HG02938 (cell line): ENCODE results near the gene CADPS.

Experiments used
- ATAC-seq: cut with Tn5 transposase; IDR thresholded peaks from one replicate; pipeline ENCODE4 v1.9.1; 2021; ENCODE audit warnings: mild to moderate bottlenecking, moderate library complexity; ENCODE audit not compliant: unreplicated experiment

The CADPS gene

GRCh38 chr3:62529230-62529629 is 346.0 kb downstream of the CADPS start:
- no peak for ATAC-seq

- no peak for ATAC-seq
These were observed 347.7 kb downstream of the CADPS start for GRCh38 chr3:62527474-62527873.

DNA sequence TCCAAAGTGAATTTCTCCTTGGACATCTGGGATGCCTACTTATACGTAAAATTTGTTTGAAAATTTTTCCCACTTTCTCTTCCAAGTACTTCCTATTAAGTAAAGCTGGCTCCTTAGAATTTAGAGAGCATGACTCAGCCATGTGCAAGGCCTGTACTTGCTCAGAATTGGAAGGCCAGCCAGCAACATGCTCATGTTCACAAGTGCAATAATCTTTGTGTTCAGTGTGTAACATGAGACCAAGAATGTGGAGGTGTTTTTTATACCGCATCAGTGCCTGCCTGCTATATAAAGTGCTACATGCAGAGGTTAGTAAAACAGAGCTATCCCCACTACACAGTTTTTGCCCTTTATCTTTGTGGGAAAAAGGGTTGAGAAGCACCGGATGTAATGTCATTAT is 349.9 kb downstream of the CADPS start:
- ATAC-seq: no peak

DNA sequence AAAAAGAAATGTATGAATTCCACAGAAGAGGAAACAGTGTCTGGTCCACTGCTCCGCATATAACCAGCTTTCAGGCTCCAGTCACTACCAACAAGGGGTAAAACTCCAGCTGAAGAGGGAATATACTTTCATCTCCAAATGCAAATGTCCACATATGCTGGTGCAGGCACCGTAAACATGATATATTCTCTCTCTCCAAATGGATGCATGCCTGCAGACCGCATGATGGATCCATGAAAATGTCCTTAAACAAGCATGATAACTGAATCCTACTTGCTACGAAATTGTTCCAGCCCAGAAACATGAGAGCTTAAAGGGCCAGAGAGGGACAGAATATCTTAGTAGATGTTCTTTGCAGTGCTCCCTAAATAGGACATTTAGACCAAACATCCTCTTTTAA is 351.5 kb downstream of the CADPS start:
- no peak for ATAC-seq

DNA sequence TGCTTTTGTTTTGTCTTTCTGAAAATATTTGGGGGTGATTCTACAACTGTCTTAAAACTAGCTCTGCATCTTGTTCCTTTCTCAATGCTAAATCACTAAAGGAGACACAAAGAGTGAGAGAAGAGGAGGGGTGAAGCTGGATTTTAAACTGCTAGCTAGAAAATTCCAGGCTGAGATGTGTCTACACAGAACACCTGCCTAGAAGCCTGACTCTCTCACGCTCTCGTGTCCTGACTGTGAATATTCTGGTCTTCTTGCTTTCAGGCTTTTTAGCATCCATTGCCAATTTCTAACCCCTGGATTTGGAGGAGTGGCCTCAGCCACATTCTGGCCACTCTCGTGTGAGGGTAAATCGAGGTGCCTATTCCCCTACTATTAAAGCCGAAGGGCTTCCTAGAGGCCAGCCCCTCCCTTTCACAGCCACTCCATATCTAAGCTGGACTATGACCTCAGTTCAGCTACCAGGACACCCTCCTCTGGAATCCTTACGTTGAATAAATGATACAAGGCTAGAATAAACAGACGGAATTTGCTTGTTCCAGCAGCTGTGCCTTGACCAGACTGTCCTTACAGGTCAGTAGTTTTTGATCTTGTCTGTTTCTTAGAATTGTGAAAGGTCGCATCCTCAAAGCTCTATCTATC is 353.6 kb downstream of the CADPS start:
- no peak for ATAC-seq

GRCh38 chr3:62503516-62503915 is 371.7 kb downstream of the CADPS start:
- no peak for ATAC-seq

- ATAC-seq: no peak
These were observed 372.6 kb downstream of the CADPS start for GRCh38 chr3:62502315-62503300.

GRCh38 chr3:62501289-62501668 is 373.9 kb downstream of the CADPS start:
- ATAC-seq: no peak

DNA sequence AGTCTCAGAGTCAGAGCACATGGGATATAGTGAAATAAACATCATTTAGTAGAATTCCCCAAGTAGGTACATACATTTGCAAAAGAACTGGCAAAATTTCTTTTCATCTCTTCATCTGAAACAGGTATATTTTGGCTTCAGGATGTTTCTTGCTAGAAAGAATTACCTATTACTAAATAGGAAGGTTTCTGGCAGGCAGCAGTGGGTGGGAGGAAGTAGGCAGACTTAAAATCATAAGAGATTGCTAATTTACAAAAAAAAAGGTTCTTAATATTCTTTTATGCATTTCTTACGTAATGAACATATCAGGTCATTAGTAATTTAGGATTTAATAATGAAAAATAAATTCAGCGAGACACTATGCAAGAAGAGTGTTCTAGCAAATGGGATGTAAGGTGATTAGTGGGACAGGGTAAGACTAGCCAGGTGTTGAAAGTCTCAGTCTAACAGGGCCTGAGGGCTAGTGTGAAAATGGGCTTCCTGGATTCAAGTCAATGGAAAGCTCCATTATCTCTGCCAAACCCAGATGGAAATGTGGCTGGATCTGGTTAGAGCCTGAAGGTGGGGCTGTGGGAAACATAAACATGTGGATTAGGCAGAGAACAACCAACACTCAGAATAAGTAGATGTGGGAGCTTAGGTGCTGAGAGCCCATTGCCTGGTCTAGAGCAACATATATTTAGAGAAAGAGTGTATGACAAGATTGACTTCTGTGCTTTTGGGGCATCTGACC is 374.5 kb downstream of the CADPS start:
- ATAC-seq: no peak

DNA sequence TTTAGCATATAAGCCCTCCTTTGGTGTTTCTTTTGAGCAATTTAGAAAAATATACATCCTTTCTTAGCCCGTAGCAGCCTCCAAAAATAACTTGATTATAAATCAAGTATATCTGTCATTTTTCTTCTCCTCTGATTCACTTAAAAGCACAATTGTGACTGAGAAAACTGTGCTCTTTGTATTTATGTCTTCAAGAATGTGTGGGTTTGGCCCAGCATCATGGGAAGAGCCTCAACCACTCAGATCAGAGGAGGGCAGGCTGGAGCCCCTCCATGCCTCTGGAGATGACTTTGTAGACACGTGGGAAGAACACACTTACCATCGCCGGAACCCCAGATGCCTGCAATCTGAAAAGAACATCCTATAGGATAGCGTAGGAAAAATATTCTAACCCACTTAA is 378.1 kb downstream of the CADPS start:
- ATAC-seq: no peak

- no peak for ATAC-seq
These were observed 378.7 kb downstream of the CADPS start for GRCh38 chr3:62496503-62496902.

- ATAC-seq: no peak
These were observed 382.0 kb downstream of the CADPS start for GRCh38 chr3:62493109-62493801.

- ATAC-seq: no peak
These were observed 392.3 kb downstream of the CADPS start for GRCh38 chr3:62482961-62483360.

GRCh38 chr3:62481962-62482361 is 393.3 kb downstream of the CADPS start:
- no peak for ATAC-seq

DNA sequence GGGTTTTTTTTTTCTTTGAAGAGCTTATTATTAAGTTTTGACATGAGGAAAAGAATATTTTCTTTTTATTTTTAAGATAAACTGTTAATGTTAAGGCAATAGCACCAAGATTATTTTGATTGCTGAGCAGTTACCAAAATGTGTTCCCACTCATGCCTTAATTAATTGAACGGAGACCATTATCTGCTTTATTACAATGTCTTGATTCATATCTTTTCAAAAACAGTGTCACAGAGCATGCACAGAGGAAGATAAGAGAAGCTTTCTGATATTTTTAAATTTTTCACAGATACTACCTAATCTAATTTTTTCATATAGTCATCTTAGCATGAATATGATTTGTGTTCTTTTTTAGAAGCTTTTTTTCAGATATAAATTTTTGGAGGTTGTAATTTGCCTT is 395.2 kb downstream of the CADPS start:
- no peak for ATAC-seq

- no peak for ATAC-seq
These were observed 395.9 kb downstream of the CADPS start for GRCh38 chr3:62479326-62479725.

- no peak for ATAC-seq
These were observed 399.9 kb downstream of the CADPS start for GRCh38 chr3:62475306-62475705.

DNA sequence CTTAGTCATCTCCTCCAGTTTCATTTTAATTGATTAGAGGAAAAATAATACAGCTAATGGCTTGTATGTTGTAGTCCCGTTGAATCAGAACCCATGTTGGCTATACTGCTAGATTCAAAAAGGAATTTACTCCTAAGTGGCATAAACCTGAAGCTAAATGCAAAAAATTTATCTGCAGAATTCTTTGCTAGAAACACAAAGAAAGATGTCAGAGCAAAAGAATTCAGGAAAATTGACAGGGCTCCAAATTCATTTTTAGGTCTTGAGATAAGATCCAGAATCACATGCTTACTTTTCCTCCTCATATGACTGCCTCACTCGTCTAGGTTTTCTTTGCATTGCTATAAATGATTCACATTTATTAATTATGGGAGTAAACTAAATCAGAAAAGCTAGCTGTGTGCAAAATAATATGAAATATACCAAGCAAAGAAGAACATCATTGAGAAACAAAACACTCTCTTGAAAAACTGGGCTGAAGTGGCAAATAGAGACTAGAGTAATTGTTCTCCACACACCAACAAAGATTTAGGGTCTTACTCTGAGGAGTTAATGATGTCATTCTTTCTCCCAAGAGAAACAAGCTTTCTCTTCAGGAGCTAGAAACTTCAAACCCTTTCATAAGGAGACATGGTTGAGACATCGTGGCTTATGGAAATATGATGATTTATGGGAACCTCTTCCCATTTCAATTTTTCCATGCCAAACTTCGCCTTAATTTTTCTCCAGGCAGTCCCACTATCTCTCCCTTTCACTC is 407.1 kb downstream of the CADPS start:
- ATAC-seq: no peak

- ATAC-seq: no peak
These were observed 412.4 kb downstream of the CADPS start for GRCh38 chr3:62462788-62463187.

DNA sequence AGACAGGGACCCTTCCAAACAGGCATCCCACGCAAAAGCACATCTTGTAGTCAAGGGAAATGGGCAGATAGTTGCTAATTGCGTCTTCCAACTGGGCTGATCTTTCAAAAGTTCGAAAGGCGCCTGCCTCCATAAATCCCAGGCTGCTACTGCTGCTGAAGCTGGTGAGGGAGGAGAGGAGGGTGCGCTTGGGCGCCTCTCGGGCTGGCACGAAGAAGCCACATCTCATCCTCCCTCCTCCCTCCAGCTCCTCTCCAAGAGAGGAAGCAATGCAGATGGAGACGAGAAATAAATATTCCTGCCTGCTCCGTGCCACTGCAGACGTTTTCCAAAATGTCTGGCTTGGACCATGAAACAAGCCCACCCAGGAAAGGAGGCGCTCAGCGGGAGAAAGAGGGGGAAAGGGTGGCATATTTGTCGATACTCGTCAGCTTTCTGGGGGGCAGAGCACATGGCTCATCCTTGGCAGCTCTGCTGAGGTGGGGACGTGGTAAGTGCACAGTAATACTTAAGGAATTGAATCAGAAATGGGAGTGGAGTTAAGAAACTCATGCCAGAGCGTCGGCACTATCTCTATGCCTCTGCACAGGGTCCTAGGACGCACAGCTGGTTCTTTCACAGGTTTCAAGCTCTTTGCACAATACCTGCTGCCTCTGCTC is 413.0 kb downstream of the CADPS start:
- ATAC-seq: no peak
